HG03432 (cell line): ENCODE results near the gene RANBP17.
"Not testable (repeated sequence)": the region's sequence is repeated elsewhere in the genome, so short reads cannot be mapped to it uniquely, and the experiment has no call there.

Source experiments
- ATAC-seq: cut with Tn5 transposase; IDR thresholded peaks from one replicate; pipeline ENCODE4 v1.9.1; 2021; ENCODE audit warnings: mild to moderate bottlenecking, moderate library complexity; ENCODE audit not compliant: unreplicated experiment

Gene RANBP17

GRCh38 chr5:171283753-171284152 is 421.9 kb downstream of the RANBP17 start:
- no peak for ATAC-seq

GRCh38 chr5:171285465-171285864 is 423.6 kb downstream of the RANBP17 start:
- no peak for ATAC-seq

GRCh38 chr5:171288066-171288465 is 426.2 kb downstream of the RANBP17 start:
- no peak for ATAC-seq

GRCh38 chr5:171291371-171291770 is 429.6 kb downstream of the RANBP17 start:
- no peak for ATAC-seq

GRCh38 chr5:171295299-171295698 is 433.5 kb downstream of the RANBP17 start:
- no peak for ATAC-seq

DNA sequence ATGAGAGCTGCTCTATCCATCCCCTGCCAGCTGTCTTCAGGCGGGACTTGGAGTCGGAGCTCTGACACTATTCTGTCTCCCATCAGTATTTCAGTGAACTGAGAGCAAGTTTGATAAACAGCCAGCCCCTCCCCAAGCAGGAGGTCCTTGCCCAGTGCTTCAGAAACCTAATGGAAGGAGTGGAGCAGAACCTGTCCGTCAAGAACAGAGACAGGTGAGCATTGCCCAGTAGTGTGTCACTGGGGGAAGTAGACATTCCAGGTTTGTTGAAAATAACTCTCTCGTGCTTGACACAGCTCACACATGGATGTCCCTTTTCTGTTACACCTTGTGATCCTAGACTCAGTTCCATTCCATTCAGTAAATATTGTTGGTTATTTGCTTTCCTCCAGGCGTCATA is 434.0 kb downstream of the RANBP17 start:
- ATAC-seq = no peak

GRCh38 chr5:171297941-171298340 is 436.1 kb downstream of the RANBP17 start:
- not testable (repeated sequence) for ATAC-seq

GRCh38 chr5:171299228-171299627 is 437.4 kb downstream of the RANBP17 start:
- ATAC-seq = no peak

DNA sequence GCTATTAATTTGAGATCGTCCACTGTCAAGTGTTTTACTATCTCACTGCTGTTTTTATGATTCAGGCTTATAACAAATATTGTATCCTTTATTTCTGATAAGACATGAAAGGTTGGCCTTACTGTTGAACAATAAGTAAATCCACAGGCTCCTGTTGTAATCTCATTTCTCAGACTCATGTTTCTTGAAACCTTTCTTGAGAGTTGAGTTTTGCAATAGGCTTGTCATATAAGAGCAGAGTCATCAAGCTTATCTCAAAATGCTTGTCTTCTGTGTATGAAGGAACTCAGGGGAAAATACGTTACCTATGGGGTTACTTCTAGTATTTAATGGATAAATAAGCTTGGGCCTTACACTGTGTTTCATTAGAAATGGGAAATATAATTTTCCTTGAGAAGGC is 438.0 kb downstream of the RANBP17 start:
- no peak for ATAC-seq

DNA sequence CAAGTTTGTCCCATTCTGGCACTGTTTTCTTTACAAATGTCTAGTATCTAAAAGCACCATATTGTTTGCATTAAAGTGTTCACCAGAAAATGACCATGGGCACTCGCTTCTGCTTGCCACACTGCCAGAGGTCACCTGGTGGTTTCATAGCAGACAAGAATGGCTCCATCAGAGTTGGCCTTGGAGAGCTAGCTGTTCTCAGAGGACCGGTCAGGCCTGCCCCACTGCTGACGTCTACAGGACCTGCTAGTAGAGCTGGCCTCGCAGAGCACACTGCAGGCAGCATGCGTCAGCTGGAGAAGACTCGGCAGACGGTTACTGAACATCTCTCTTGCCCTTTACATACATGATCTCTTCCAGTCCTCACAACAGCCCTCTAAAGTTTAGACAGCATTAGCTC is 438.5 kb downstream of the RANBP17 start:
- no peak for ATAC-seq

GRCh38 chr5:171306166-171306565 is 444.3 kb downstream of the RANBP17 start:
- ATAC-seq = no peak

DNA sequence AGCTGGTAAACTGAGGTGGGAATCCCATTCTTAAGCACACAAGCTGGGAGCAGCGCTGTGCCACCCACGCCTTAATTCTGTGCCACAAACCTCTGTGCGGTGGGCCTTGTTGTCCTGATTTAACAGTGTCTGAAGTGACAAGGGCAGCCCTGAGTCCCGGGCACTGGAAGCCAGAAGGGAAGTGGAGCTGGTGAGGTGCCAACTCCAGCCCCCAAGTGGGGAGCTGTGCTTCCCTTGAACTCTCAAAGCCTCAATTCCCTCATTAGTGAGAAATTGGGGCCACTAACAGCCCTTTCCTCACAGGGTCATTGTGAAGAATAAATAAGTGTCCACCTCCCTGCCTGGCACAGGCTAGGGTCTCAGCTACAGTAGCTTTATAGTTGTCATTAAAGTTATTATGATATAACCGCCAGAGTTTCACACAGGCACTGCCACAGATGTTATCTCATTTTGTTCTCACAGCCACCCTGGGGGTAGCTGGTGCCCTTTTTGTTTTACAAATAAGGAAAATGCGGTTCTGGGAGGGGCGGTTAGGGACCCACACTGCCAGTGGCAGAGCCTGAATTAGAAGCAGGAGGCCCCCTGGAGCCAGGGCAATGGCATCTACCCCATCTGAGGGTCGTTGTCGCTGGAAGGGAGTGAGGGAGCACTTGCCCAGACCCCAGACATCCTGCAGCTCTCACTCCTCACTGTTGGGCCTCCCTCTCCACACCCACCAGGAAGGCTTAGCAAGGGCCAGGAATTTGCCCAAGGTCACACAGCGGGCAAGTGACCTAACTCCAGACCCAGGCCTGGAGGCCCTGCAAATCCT is 445.2 kb downstream of the RANBP17 start:
- ATAC-seq = no peak

DNA sequence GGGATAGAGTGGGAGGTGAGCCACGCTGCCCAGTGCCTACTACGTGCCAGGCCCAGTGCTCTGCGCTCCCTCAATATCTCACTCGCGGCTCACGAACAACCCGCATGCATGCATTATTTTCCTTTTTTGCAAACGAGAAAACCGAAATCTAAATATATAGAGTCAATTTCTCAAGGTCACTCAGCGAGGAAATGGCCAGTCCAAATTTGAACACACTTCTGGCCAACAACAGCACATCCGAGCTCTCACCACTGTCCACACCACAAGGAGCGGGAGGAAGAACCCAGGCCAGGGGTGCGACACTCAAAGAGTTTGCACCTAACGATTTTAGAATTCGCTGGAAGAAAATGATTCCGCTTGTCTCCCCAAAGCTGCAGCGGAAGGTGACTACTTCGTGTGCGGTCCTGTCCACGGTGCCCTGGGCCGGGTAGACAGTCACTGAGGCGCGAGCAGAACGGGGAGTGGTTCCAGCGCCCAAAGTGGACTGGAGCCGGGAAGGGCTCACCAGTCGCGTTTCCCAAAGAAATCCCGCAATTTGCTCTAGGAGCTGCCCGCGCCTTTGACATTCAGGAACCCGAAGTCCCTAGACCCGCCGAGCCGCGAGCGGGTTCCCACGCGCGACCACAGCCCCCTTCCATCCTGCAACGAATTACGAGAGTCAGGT is 446.1 kb downstream of the RANBP17 start:
- ATAC-seq = no peak

DNA sequence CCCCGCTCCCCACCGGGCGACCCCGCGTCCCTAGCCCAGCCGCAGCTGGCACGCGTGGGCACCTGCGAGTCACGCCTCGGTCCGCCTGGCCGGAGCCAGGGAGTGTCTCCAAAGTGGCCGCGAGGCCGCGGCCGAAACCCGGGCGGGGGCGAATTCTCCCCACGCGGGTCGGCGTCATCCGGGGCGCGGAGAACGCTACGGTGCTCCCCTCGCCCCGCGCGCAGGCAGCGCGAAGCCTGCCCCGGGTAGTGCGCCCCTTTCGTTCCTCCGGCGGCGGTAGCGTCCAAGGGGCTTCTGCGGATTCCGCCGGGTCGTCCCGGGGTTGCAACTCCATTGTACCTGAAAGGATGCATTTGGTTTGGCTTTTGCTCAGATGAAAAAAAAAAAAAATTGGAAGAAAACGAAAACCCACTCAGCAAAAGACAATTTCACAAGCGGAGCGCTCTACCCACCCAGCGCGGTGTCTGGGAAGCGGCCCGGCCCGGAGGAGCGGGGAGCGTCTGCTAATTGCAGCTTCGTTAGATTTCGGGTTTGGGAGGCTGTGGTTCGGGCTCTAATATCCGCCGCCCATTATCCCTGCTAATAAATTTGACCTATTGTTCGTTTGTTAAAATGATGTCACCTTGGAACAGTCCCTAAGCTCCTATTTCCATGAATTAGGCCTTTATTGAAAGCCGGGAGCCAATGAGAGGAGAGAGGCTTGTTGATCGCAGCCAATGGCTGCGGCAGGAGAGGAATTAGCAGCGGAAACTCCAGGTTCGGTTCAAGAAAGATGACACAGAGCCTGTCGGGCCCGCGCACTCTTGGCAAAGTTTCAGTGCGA is 446.8 kb downstream of the RANBP17 start, which contains the start of gene TLX3:
TLX3 (plus strand) TSS at position 796 of the 823 bp plus-strand sequence. CDS start 118 bp downstream, outside the sequence.
- ATAC-seq = no peak

GRCh38 chr5:171309276-171310211 is 447.7 kb downstream of the RANBP17 start:
- ATAC-seq = no peak

GRCh38 chr5:171310212-171310818 is 448.5 kb downstream of the RANBP17 start:
- ATAC-seq = no peak

- ATAC-seq = no peak
Measured at GRCh38 chr5:171310819-171311321, 449.1 kb downstream of the RANBP17 start.

- ATAC-seq = no peak
Measured at GRCh38 chr5:171311322-171312077, 449.7 kb downstream of the RANBP17 start.
